CD4-positive, alpha-beta T cell treated with Interferon gamma for 1 hour (primary cell): ENCODE data around the gene STK24.
A peak's percentile ranks its signal among the peaks of the same experiment; 100 is the strongest.

Source experiments
- DNase-seq: peaks from one replicate; pipeline ENCODE4 v3.0.0-alpha.2; 2020

STK24 gene

GRCh38 chr13:98528663-98529064 is 48.2 kb downstream of the STK24 start:
- DNase-seq: no peak

GRCh38 chr13:98527526-98527925 is 49.4 kb downstream of the STK24 start:
- DNase-seq: no peak

GRCh38 chr13:98526182-98526512 is 50.8 kb downstream of the STK24 start:
- no peak for DNase-seq

DNA sequence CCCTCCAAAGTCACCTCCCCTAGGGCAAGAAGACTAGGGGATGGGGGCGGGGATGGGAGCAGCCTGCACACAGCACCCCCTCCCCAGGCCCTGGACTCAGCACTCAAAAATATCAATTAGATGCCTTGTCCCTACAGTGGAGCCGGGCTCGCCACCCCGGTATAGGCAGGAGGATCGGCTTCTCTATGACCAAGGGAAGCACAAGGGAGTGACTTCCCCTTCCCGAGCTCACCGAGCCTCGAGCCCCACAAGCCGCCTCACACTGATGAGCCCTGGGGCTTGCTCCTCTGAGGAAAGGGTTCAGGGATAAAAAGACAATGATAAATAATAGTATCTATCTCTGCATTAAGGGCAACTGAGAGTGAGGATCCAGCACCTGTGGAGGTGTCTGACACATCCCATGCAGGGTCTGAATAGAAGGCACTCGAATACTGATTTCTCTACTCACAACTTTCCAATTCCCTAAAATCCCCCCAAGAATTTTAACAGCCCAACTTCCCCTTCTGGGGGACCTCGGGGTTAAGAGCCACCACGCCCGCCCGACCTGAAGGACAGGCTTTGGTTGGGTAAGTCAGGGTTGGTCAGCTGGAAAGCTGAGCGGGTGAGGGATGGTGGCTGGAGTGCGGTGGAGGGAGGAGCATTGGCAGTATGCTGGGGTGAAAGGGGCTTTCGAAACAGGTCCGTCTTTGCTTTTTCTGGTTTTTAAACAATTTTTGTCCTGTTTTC is 51.3 kb downstream of the STK24 start:
- no peak for DNase-seq

DNA sequence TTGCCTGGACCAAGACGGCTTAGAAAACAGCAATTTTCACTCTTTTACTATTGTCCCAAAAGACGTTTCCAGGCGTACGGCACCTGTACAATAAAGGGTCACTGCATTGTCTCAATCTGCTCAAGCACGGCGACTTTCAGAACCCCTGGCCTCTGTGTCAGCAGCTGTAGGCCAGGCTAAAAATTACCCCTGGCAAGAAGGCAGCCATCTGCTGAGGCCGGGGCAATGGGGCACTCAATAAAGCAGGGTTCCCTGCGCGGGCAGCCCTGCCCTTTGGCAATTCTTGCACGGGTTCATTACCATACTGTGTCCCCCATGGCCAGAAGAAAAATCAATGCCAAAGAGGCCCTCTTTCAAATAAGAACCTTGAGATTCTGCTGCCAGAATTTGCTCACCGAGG is 52.1 kb downstream of the STK24 start:
- DNase-seq: no peak

DNA sequence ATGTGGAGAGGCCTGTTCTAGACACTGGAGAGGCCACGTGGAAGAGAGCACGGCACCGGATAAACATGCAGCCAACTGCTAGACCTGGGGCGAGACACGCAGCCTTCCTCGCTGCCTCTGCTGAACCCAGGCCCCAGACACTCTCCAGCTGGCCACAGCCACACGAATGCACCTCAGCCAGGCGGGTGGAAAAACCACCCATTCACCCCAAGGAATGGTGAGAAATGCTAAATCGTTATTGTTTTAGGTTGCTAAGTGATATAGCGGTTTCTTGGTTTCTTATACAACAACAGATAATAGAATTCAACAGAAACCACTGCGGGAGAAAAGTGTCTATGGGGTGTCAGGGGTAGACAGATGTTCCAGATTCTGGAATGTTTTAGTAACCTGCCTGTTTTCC is 52.5 kb downstream of the STK24 start:
- no peak for DNase-seq

GRCh38 chr13:98523455-98524102 is 53.3 kb downstream of the STK24 start:
- no peak for DNase-seq

GRCh38 chr13:98522371-98522770 is 54.5 kb downstream of the STK24 start:
- DNase-seq: no peak

DNA sequence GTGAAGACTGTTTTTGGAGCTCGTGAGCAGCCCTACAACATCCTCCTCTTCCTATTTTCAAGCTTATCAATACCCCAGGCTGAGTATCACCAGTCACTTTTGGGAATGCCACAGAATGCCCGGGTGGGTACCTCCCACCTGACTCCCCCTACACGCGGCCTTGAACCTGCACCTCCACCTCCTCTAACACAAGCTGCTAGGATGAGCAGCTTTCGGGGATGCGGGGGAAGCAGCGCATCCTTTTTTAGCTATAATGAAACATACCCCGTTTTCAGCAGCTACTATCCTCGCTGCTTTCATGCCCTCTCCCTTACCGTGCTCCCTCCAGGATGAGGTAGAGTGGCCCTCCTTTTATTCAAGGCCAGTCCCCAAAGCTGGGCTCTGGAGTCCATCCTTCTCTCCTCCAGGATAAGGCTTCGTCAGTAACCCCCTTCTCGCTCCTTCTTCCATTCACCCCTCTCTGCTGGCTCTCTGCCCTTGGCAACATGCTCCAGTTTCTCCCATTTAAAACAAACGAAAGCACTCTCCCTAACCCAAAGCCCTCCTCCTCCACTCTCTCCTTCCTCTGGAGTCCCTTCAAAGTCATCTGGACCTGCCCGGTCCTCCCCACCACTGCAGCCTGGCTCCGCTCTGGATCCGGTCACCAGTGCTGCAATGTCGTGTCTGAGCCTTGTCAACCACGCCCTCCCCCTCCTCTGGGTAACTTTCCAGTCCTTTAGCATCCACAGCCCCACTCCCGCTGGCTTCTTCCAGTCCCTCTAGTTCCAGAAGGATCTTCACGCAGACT is 55.3 kb downstream of the STK24 start:
- DNase-seq: no peak

DNA sequence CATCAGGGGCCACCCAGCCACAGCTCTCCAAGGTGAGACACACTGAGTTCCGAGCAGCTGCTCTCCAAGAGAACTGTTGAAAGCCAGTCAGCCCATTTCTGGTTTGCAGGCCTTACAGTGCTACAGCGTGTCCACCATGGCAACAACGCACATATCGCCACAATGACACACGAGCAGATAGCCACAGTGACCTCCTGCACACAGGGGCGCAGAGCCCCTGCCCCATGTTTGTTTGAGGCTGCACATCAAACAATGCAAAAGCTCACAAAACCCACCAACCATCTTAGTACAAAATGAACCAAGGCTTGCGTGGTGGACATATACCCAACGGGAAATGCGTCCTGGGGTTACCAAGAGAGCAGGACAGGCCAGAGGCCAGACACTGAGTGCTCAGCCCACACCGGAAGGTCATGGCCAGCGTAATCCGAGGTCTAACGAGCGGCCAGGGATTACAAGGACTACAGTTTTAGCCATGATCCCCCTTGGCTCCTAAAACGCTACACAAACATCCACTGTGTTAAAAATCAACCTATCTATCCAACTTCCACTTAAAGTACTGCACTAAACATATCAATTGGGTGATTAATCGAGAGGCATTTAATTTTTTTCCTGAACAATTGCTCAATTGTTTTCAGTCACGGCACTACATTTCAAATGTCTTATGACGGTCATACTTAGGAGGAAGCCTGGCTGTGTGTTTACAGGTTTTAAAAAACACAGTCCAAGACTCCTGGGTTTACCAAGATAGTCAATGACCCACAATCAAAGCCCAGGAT is 56.0 kb downstream of the STK24 start:
- no peak for DNase-seq

DNA sequence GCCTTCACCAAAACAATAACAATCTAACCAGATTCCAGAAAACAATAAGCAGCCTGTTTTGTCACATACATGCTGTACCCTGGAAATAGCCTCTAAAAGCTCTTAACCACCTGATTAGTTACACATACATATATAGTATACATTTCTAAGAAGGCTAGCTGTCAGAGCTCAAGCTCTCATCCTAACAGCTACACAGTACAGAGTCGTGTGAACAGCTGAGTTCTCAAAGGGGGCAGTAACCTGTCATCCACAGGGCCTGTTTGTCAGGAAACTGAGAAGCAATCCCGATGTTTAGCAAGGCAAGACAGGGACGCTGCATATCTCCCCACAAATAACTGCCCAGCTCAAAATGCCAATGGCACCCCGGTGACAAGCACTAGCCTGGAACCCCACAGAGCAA is 56.9 kb downstream of the STK24 start:
- DNase-seq: no peak

DNA sequence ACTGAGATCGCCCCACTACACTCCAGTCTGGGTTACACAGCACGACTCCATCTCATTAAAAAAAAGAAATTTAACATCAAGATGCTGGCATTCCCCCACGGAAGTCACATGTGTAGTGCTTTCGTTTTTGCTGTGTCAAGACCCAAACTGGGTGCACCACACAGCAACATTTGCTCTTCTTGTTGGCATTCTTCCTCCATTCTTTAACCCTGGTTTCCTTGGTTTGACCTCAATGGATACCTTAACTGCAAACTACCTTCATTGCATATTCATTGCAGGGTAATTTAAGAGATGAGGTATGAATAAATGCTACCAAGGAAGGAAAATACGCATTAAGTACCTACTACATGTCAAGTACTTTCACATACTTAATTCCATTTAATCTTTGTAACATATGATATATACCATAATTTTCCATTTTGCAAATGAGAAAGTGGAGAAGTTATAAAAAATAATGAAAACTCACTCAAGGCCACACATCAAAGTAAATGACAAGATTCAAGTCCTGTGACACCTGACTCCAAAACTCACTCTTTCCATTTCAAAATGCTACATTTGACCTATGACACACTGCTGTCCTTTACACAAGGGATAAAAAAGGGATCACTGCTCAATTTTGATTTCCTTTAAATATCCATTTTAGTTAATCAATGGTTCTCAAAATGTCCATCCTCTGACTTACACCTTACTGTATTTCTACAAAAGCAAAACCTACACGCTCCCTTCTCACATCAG is 59.2 kb downstream of the STK24 start:
- peak; percentile 14 for DNase-seq

DNA sequence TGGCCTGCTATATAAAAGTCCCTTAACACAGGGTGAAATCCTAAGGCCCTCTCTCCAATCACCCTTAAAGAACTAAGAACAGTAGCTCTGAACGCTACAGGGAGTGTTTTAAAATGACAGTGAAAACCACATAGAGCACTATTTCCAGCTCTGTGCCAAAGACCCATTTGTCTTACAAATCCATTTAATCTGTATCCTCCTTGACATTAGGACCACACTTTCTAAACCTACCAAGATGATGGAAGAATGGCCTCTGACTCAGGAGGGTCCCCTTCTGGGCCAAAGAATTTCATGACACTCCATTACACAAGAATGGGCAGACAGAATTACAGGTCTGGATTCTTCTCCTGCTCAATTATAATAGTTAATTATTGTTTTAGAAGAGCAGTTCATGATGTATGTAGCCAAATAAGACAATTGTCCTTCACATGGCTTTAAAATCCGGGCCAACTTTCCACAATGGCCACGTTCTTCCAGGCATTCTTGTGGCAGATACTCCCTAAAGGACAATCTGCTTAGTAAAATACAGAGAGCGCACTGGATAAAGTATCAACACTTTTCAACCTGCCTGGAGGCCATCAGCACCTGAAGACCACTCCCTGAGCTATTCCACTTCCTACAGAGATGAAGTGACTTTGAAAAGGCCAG is 61.0 kb downstream of the STK24 start:
- no peak for DNase-seq

DNA sequence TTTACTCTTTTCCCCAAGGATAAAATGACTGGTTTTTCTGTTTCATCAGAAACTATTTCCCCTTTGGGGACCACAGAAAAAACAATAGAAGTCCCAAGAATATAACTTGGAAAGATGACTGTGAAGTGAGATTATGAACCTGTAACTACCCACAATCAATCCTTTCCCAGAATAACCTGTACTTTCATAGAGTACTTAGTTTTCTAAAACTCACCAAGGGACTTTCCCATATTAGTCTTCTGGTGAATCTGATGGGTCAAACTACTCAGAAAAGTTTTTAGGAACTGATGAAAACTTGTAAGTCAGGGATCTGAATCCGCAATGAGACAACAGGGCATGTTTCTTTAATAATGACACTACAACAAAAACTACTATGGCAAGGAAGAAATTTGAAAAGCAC is 62.6 kb downstream of the STK24 start:
- DNase-seq: no peak

- DNase-seq: no peak
Measured at GRCh38 chr13:98513837-98514236, 63.1 kb downstream of the STK24 start.

GRCh38 chr13:98512774-98513665 is 63.9 kb downstream of the STK24 start:
- DNase-seq: no peak

GRCh38 chr13:98511435-98511834 is 65.5 kb downstream of the STK24 start:
- DNase-seq: no peak

GRCh38 chr13:98510156-98510509 is 66.8 kb downstream of the STK24 start:
- no peak for DNase-seq

DNA sequence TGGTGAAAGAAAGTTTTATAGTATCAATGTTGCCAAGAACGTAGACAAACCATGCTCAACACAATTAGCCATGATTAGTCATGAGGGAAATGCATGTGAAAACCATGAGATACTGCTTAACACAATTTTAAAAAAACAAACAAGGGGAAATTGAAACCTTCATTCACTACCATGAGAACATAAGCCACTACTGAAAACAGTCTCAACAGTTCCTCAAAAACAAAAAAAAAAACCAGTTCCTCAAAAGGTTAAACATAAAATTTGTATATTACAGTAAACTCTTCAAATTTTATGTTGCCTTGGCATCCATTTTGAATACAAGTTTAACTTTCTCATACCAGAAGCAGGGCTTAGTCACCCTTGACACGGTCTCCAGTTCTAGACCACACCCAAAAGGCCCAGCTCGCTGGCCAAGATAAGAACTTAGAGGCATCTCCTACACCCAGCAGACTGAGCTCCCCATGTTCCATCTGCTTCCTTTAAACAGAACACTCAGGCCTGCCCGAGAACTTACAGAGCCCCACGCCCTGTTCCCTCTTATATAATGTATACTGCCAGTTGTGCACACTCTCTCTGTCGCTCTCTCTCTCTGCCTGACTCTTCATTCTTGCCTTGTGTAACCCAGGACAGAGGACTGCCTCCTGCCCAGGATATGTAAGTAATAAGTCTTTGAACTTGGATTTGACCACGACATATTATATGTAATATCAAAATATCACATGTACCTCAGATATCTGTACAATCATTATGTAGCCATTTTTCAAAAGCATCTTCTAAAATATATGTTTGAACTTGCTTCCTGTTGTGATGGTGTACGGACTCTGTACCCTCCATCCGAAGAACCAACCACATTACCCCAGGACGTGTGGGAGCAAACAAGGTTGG is 67.4 kb downstream of the STK24 start:
- DNase-seq: peak; percentile 75

GRCh38 chr13:98508685-98509084 is 68.2 kb downstream of the STK24 start:
- DNase-seq: no peak
